HG03460 (cell line): ENCODE data around the gene MRPS2.

ENCODE experiments used
- ATAC-seq: cut with Tn5 transposase; IDR thresholded peaks from one replicate; pipeline ENCODE4 v1.9.1; 2021; ENCODE audit not compliant: unreplicated experiment

MRPS2 gene

GRCh38 chr9:135552021-135552697 lies 51.7 kb downstream of the MRPS2 start:
- ATAC-seq: no peak

- no peak for ATAC-seq
These were observed 52.3 kb downstream of the MRPS2 start for GRCh38 chr9:135552698-135553171.
